IMR-90 (cell line): ENCODE measurements around the gene OR2A25. TPM values are rescaled to one million over a fixed set of nuclear protein-coding genes. Genes with fewer than 3 reads are reported as not detected.

Experiments used
- ATAC-seq: fragments of 200-7000 bp; cut with Tn5 transposase; 2 replicates; pipeline ENCODE4 v1.9.1; 2020; ENCODE audit warnings: low read depth, mild to moderate bottlenecking, moderate library complexity
- BruUV-seq: library from RNA; stranded (reverse); fragments of 400-500 nt; replicated peaks from 2 replicates; lab custom pipeline; 2021; lab: Mats Ljungman, UMichigan
- CTCF ChIA-PET: fragments of 300-600 bp; formaldehyde crosslinking; extraction: SDS; loops from one replicate; lab custom pipeline; 2021; ENCODE audit warnings: antibody characterized with exemption; lab: Yijun Ruan, JAX
- POLR2A ChIA-PET: fragments of 300-600 bp; sonication (Branson Sonifier 250); formaldehyde crosslinking; loops from one replicate; lab custom pipeline; 2022; ENCODE audit warnings: antibody characterized with exemption; ENCODE audit not compliant: unreplicated experiment; lab: Charles Lee
- DNase-seq: peaks from one replicate; pipeline ENCODE4 v3.0.0; 2013
- H2AFZ ChIP-seq: replicated peaks from 2 replicates; pipeline ENCODE3; 2013; ENCODE audit warnings: low read length, mild to moderate bottlenecking; ENCODE audit not compliant: poor library complexity
- H2AK5ac ChIP-seq: 2 replicates; pipeline ENCODE4 v1.6.1; 2013; ENCODE audit warnings: low read depth, low read length, inconsistent platforms
- H2AK9ac ChIP-seq: replicated peaks from 2 replicates; pipeline ENCODE3; 2013; ENCODE audit warnings: mild to moderate bottlenecking, low read depth, low read length, moderate library complexity; ENCODE audit not compliant: poor library complexity
- H2BK120ac ChIP-seq: 2 replicates; pipeline ENCODE4 v1.6.1; 2013; ENCODE audit warnings: low read depth, low read length, inconsistent platforms
- H2BK15ac ChIP-seq: 3 replicates; pipeline ENCODE4 v1.6.1; 2013; ENCODE audit warnings: low read depth, low read length, inconsistent platforms
- H2BK20ac ChIP-seq: 2 replicates; pipeline ENCODE4 v1.6.1; 2013; ENCODE audit warnings: low read depth, mild to moderate bottlenecking, inconsistent platforms, low read length, moderate library complexity
- H2BK5ac ChIP-seq: 2 replicates; pipeline ENCODE4 v1.6.1; 2013; ENCODE audit warnings: mild to moderate bottlenecking, low read depth, low read length, inconsistent platforms; ENCODE audit not compliant: poor library complexity, severe bottlenecking
- H3K14ac ChIP-seq: replicated peaks from 2 replicates; pipeline ENCODE4 v1.6.1; 2013; ENCODE audit warnings: low read depth, low read length, inconsistent platforms
- H3K18ac ChIP-seq: 2 replicates; pipeline ENCODE4 v1.6.1; 2013; ENCODE audit warnings: low read depth, low read length, control low read depth
- H3K23ac ChIP-seq: 2 replicates; pipeline ENCODE4 v1.6.1; 2013; ENCODE audit warnings: low read depth, low read length, inconsistent platforms
- H3K27ac ChIP-seq: 2 replicates; pipeline ENCODE4 v1.5.1; 2013; ENCODE audit warnings: mild to moderate bottlenecking, control low read depth, low read length; ENCODE audit not compliant: insufficient read depth
- H3K27me3 ChIP-seq: 2 replicates; pipeline ENCODE4 v1.6.1; 2013; ENCODE audit warnings: low read length; ENCODE audit not compliant: control insufficient read depth, insufficient read depth
- H3K36me3 ChIP-seq: 2 replicates; pipeline ENCODE4 v1.6.1; 2013; ENCODE audit warnings: low read length, mixed read lengths; ENCODE audit not compliant: control insufficient read depth, insufficient read depth
- H3K4ac ChIP-seq: 2 replicates; pipeline ENCODE4 v1.6.1; 2013; ENCODE audit warnings: low read depth, low read length, inconsistent platforms
- H3K4me1 ChIP-seq: 2 replicates; pipeline ENCODE4 v1.6.1; 2013; ENCODE audit warnings: low read length, mixed read lengths; ENCODE audit not compliant: control insufficient read depth, insufficient read depth
- H3K4me2 ChIP-seq: 2 replicates; pipeline ENCODE4 v1.6.1; 2013; ENCODE audit warnings: low read depth, mild to moderate bottlenecking, control low read depth, low read length, moderate library complexity
- H3K4me3 ChIP-seq: 2 replicates; pipeline ENCODE4 v1.5.1; 2013; ENCODE audit warnings: low read depth, mild to moderate bottlenecking, control low read depth, low read length, moderate library complexity; ENCODE audit not compliant: insufficient read depth
- H3K56ac ChIP-seq: 2 replicates; pipeline ENCODE4 v1.6.1; 2013; ENCODE audit warnings: low read length, inconsistent platforms; ENCODE audit not compliant: insufficient read depth; ENCODE audit errors: extremely low read depth
- H3K79me1 ChIP-seq, 2 experiments: 2 replicates each; pipeline ENCODE4 v1.6.1; 2013; ENCODE audit warnings: low read length in 2 of 2, inconsistent platforms in 1 of 2, low read depth in 1 of 2
- H3K9ac ChIP-seq: 2 replicates; pipeline ENCODE4 v1.6.1; 2013; ENCODE audit warnings: low read depth, low read length, control low read depth
- H3K9me1 ChIP-seq: 2 replicates; pipeline ENCODE4 v1.6.1; 2013; ENCODE audit warnings: low read length, inconsistent platforms; ENCODE audit not compliant: insufficient read depth
- H3K9me3 ChIP-seq: 2 replicates; pipeline ENCODE4 v1.6.1; 2013; ENCODE audit warnings: low read length; ENCODE audit not compliant: control insufficient read depth, insufficient read depth
- H4K20me1 ChIP-seq: 2 replicates; pipeline ENCODE4 v1.6.1; 2013; ENCODE audit warnings: low read length, inconsistent platforms; ENCODE audit not compliant: insufficient read depth
- H4K5ac ChIP-seq: 2 replicates; pipeline ENCODE4 v1.6.1; 2013; ENCODE audit warnings: mild to moderate bottlenecking, low read depth, low read length, control low read depth
- H4K8ac ChIP-seq, 2 experiments: 2 replicates each; pipeline ENCODE4 v1.6.1; 2013; ENCODE audit warnings: low read depth in 2 of 2, low read length in 2 of 2, control low read depth in 1 of 2, inconsistent platforms in 1 of 2
- H4K91ac ChIP-seq: 2 replicates; pipeline ENCODE4 v1.6.1; 2013; ENCODE audit warnings: low read depth, low read length, inconsistent platforms; ENCODE audit not compliant: insufficient read depth
- BHLHE40 ChIP-seq: fragments of 150-350 bp; IDR thresholded peaks from 2 replicates; pipeline ENCODE4 v1.6.1; 2016; ENCODE audit warnings: mild to moderate bottlenecking, low read depth, low read length
- CEBPB ChIP-seq: IDR thresholded peaks from 2 replicates; pipeline ENCODE4 v1.6.1; 2012; ENCODE audit warnings: low read depth, low read length, improper control_type of control experiment
- FOS ChIP-seq: fragments of 150-350 bp; IDR thresholded peaks from 2 replicates; pipeline ENCODE4 v1.6.1; 2016; ENCODE audit warnings: low read depth, low read length
- MAFK ChIP-seq: IDR thresholded peaks from 2 replicates; pipeline ENCODE4 v1.6.1; 2012; ENCODE audit warnings: low read depth, low read length, improper control_type of control experiment
- MAZ ChIP-seq: IDR thresholded peaks from 2 replicates; pipeline ENCODE4 v1.6.1; 2012; ENCODE audit warnings: low read depth, mild to moderate bottlenecking, low read length, improper control_type of control experiment, moderate library complexity, borderline replicate concordance
- MXI1 ChIP-seq: IDR thresholded peaks from 2 replicates; pipeline ENCODE4 v1.6.1; 2012; ENCODE audit warnings: low read depth, mild to moderate bottlenecking, low read length, moderate library complexity, borderline replicate concordance
- NFE2L2 ChIP-seq: fragments of 150-350 bp; IDR thresholded peaks from 2 replicates; pipeline ENCODE4 v1.6.1; 2016; ENCODE audit warnings: low read depth, mild to moderate bottlenecking, low read length
- POLR2A ChIP-seq: IDR thresholded peaks from 2 replicates; pipeline ENCODE4 v1.6.1; 2012; ENCODE audit warnings: mild to moderate bottlenecking, low read depth, low read length
- RAD21 ChIP-seq: IDR thresholded peaks from 2 replicates; pipeline ENCODE4 v1.6.1; 2012; ENCODE audit warnings: low read length, improper control_type of control experiment
- RFX5 ChIP-seq: IDR thresholded peaks from 2 replicates; pipeline ENCODE4 v1.8.0; 2012; ENCODE audit warnings: low read depth, mild to moderate bottlenecking, low read length, moderate library complexity
- SMC3 ChIP-seq: fragments of 150-350 bp; IDR thresholded peaks from 2 replicates; pipeline ENCODE4 v1.6.1; 2016; ENCODE audit warnings: low read depth, mild to moderate bottlenecking, antibody characterized with exemption, low read length, moderate library complexity
- WGBS, 2 experiments: methylation state at CpG; one replicate each; pipeline versions ENCODE4 v1.1.5 to v1.1.7; 2013; ENCODE audit warnings: missing lambda C conversion rate in 2 of 2; ENCODE audit not compliant: insufficient read length in 1 of 2; ENCODE audit errors: extremely low coverage in 2 of 2; 5-methylcytosine and 5-hydroxymethylcytosine counted together
- dilution Hi-C: fragments of 300-500 bp; cut with HindIII; formaldehyde crosslinking; loops from one replicate; pipeline ENCODE4 v1.14.3; 2018; ENCODE audit warnings: low sequenced_read_pairs; ENCODE audit not compliant: unreplicated experiment
- in situ Hi-C: fragments of 300-500 bp; cut with MboI; formaldehyde crosslinking; loops from 3 replicates; pipeline ENCODE4 v1.14.3; 2019; ENCODE audit warnings: low sequenced_read_pairs, inconsistent platforms, mixed read lengths
- intact Hi-C: fragments of 100-400 bp; cut with micrococcal nuclease; formaldehyde crosslinking; loops from 2 replicates; pipeline ENCODE4 v1.10.0; 2022
- polyA plus RNA-seq, 3 experiments: library from polyadenylated mRNA; depleted of rRNA; stranded (reverse); fragments of >200 nt; gene quantifications; 2 replicates each; pipeline ENCODE4 v1.2.3, GENCODE V29; 2012; ENCODE audit warnings: low replicate concordance in 1 of 3
- total RNA-seq: library from RNA; depleted of rRNA; stranded (reverse); fragments of >200 nt; gene quantifications from 2 replicates; pipeline ENCODE4 v1.2.3, GENCODE V29; 2012
- TF ChIP-seq, protein P1 (sequence below): fragments of 150-350 bp; IDR thresholded peaks from 2 replicates; pipeline ENCODE4 v1.6.1; 2017; ENCODE audit warnings: mild to moderate bottlenecking, antibody characterized with exemption, low read length, low read depth
- TF ChIP-seq, protein P2 (sequence below): fragments of 150-350 bp; IDR thresholded peaks from 2 replicates; pipeline ENCODE4 v1.6.1; 2016; ENCODE audit warnings: low read depth, mild to moderate bottlenecking, low read length, moderate library complexity, borderline replicate concordance

Gene OR2A25
- total and polyA plus RNA-seq, 2 of the 4 experiments (the other 2 are of a cell fraction): not detected

DNA sequence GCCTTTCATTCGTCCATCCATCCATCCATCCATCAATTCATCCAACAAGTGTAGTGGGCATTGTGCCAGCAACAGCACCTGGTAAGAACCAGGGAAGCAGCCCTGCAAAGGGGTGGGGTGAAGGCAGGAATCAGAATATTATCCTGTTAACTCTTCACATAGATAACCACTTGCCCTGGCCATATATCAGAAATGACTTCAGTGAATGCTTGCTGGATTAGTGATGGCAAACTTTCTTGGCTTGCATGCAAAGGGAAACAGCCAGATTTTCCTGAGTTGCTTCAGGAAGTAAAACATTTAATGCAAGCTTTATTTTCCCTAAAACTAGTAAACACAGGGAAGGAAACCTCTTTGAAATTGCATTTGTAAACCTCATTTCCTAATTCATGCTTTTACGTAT, 20.1 kb upstream of the OR2A25 start:
- Histone ChIP-seq H3K27me3 (no peaks in the 10 kb centered on the region), H3K79me1 (no peaks in the 10 kb centered on the region), H2BK120ac (no peak overlapping the region), H3K56ac (no peak overlapping the region), H2AK5ac (no peak overlapping the region), H4K5ac (no peak overlapping the region), H2BK15ac (no peak overlapping the region), H3K4me1 (no peaks in the 10 kb centered on the region), H2BK5ac (no peak overlapping the region), H3K9me3 (no peaks in the 10 kb centered on the region), H4K91ac (no peak overlapping the region), H3K18ac (no peak overlapping the region), H3K4me2 (no peak overlapping the region), H3K23ac (no peak overlapping the region), H3K4ac (no peak overlapping the region), H2BK20ac (no peak overlapping the region), H3K9ac (no peak overlapping the region), H2AFZ (no peak overlapping the region), H3K9me1 (no peaks in the 10 kb centered on the region), H3K14ac (no peak overlapping the region), H2AK9ac (no peak overlapping the region), H3K27ac (no peak overlapping the region), H4K20me1 (no peaks in the 10 kb centered on the region), H3K36me3 (no peaks in the 10 kb centered on the region), H4K8ac (no peak overlapping the region), H3K4me3 (no peak overlapping the region)
- dilution Hi-C loops: no loop called here
- CTCF ChIA-PET: interaction anchor here (0.6 kb wide), 1 partner anchor 317 kb away, joined by 3 read pairs; no protein-coding TSS in a partner anchor
- ATAC-seq (no peak), DNase-seq (no peak)
- intact Hi-C loops: no loop called here
- POLR2A ChIA-PET: no interaction called here
- WGBS, 2 experiments: no CpG with 5 or more reads among the region's 2 CpGs
- in situ Hi-C loops: no loop called here
- TF ChIP-seq CEBPB (no peak), BHLHE40 (no peak), POLR2A (no peak), RFX5 (no peak), NFE2L2 (no peak), SMC3 (no peak), MAFK (no peak), MXI1 (no peak), RAD21 (no peak), MAZ (no peak), FOS (no peak)
- TF ChIP-seq, protein P1, sequence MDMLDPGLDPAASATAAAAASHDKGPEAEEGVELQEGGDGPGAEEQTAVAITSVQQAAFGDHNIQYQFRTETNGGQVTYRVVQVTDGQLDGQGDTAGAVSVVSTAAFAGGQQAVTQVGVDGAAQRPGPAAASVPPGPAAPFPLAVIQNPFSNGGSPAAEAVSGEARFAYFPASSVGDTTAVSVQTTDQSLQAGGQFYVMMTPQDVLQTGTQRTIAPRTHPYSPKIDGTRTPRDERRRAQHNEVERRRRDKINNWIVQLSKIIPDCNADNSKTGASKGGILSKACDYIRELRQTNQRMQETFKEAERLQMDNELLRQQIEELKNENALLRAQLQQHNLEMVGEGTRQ: no peak
- TF ChIP-seq, protein P2, sequence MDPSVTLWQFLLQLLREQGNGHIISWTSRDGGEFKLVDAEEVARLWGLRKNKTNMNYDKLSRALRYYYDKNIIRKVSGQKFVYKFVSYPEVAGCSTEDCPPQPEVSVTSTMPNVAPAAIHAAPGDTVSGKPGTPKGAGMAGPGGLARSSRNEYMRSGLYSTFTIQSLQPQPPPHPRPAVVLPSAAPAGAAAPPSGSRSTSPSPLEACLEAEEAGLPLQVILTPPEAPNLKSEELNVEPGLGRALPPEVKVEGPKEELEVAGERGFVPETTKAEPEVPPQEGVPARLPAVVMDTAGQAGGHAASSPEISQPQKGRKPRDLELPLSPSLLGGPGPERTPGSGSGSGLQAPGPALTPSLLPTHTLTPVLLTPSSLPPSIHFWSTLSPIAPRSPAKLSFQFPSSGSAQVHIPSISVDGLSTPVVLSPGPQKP: no peak
- no TSS peak for BruUV-seq
